Measurements from ENCODE around the gene ZNF385C. TPM values are rescaled to one million over a fixed set of nuclear protein-coding genes. Genes with fewer than 3 reads are reported as not detected.

Gene ZNF385C
- total RNA-seq, 1 experiment from 2014 or later, result 0.26 TPM

DNA sequence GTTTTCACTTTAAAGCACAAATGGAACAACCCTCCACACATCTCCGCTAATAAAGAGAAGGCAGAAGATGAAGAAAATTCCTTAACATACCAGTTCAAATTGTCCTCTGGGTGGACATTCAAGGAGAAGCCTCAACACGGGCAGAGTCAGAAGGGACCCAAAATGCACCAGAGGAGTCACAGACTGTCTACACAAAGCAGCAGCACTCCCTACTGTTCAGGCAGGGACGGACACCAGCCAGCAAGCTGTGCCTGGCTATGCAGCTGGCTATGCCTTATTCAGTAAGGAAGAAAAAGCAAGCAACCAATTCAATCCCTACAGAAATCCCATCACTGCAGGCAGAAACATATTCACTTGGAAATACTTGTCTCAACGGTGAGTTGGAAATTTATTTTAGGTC is 89.1 kb downstream of the ZNF385C start:
- no peaks in the 10 kb centered on the region for H3K9me3 Mint-ChIP-seq (ENCODE audit: unreplicated experiment)
- H3K4me3 Mint-ChIP-seq (ENCODE audit: unreplicated experiment), result no peak overlapping the region
- peaks cover 28% of the 10 kb centered on the region for H3K4me1 Mint-ChIP-seq (ENCODE audit: insufficient read depth, unreplicated experiment)
- intact Hi-C loops (cut with micrococcal nuclease), result no loop called here
- no peaks in the 10 kb centered on the region for H3K27me3 Mint-ChIP-seq (ENCODE audit: insufficient read depth, unreplicated experiment)
- peaks cover 23% of the 10 kb centered on the region for H3K36me3 Mint-ChIP-seq (ENCODE audit: insufficient read depth, unreplicated experiment)
- ChIA-PET CTCF (interaction anchor here (0.8 kb wide), 1 partner anchor 37 kb away, joined by 4 read pairs; no protein-coding TSS in a partner anchor), POLR2A (interaction anchor here (0.7 to 1.5 kb wide), 4 partner anchors 9 to 49 kb away, joined by 3 to 14 read pairs (median 4); partner anchors contain the start of genes DNAJC7 and NKIRAS2)
- BruUV-seq (replicated peaks), result no TSS peak
- no peak for DNase-seq (ENCODE audit: unreplicated experiment)
- TF ChIP-seq, protein P1, sequence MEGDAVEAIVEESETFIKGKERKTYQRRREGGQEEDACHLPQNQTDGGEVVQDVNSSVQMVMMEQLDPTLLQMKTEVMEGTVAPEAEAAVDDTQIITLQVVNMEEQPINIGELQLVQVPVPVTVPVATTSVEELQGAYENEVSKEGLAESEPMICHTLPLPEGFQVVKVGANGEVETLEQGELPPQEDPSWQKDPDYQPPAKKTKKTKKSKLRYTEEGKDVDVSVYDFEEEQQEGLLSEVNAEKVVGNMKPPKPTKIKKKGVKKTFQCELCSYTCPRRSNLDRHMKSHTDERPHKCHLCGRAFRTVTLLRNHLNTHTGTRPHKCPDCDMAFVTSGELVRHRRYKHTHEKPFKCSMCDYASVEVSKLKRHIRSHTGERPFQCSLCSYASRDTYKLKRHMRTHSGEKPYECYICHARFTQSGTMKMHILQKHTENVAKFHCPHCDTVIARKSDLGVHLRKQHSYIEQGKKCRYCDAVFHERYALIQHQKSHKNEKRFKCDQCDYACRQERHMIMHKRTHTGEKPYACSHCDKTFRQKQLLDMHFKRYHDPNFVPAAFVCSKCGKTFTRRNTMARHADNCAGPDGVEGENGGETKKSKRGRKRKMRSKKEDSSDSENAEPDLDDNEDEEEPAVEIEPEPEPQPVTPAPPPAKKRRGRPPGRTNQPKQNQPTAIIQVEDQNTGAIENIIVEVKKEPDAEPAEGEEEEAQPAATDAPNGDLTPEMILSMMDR (IDR thresholded peaks at IDR 0.05; ENCODE audit: unreplicated experiment), result no peak
- H3K27ac Mint-ChIP-seq (ENCODE audit: low read depth, unreplicated experiment), result peak overlapping the region; percentile 64

DNA sequence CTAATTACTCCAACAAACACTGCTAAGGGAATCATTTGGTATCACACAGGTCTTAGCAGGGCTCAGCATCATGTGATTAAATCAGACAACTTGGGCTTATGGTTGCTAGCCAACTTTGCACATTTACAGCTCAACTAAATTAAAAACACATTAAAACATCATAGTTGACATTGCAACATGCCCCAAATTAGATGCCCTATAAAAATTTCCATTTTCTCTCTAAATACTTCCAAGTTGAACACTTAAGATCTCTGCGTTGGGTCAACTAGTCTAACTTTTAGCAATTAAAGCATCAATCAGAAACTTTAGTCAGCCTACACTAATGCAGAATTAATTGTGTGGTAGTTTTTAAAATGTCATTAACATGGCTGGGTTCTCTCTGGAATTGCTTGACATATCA is 93.1 kb downstream of the ZNF385C start:
- no peak overlapping the region for H3K4me3 Mint-ChIP-seq (ENCODE audit: unreplicated experiment)
- DNase-seq (ENCODE audit: unreplicated experiment), result no peak
- ChIA-PET POLR2A (interaction anchor here (0.6 to 4.4 kb wide), 3 partner anchors 8 to 37 kb away, joined by 3 to 32 read pairs (median 7); partner anchors contain the start of gene DNAJC7), CTCF (no interaction called here)
- H3K27me3 Mint-ChIP-seq (ENCODE audit: insufficient read depth, unreplicated experiment), result no peaks in the 10 kb centered on the region
- intact Hi-C loops (cut with micrococcal nuclease), result no loop called here
- no peaks in the 10 kb centered on the region for H3K9me3 Mint-ChIP-seq (ENCODE audit: unreplicated experiment)
- no TSS peak for BruUV-seq (replicated peaks)
- TF ChIP-seq, protein P1 (IDR thresholded peaks at IDR 0.05; ENCODE audit: unreplicated experiment), result no peak
- H3K36me3 Mint-ChIP-seq (ENCODE audit: insufficient read depth, unreplicated experiment), result peaks cover 52% of the 10 kb centered on the region
- no peak overlapping the region for H3K27ac Mint-ChIP-seq (ENCODE audit: low read depth, unreplicated experiment)
- H3K4me1 Mint-ChIP-seq (ENCODE audit: insufficient read depth, unreplicated experiment), result peaks cover 17% of the 10 kb centered on the region

DNA sequence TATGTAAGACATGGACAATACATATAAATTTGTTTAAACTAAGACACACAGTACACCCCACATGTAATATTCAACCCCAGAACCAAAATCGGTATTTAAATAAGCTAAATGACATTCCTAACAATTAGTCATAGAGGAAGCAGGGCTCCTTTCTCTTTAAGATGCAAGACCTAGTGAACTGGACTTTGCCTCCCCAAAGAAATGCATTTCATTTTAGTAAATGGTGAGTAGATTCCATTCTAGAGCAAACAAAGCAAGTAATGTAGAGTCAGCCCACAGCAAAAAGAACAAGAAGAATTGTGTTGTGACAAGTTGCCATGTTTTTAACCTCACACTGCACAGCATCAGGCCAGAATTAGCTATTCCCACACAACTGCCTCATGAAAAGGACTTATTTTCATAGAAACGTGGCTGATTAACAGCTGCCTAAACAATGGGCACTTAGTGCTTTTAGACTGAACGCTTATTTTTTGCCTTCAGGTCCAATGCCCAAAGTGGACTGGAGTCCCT is 95.4 kb downstream of the ZNF385C start:
- peaks cover 75% of the 10 kb centered on the region for H3K36me3 Mint-ChIP-seq (ENCODE audit: insufficient read depth, unreplicated experiment)
- intact Hi-C loops (cut with micrococcal nuclease), result no loop called here
- POLR2A ChIA-PET, result interaction anchor here (0.9 to 4.4 kb wide), 3 partner anchors 14 to 36 kb away, joined by 3 to 32 read pairs (median 4); partner anchors contain the start of genes CNP and DNAJC7

DNA sequence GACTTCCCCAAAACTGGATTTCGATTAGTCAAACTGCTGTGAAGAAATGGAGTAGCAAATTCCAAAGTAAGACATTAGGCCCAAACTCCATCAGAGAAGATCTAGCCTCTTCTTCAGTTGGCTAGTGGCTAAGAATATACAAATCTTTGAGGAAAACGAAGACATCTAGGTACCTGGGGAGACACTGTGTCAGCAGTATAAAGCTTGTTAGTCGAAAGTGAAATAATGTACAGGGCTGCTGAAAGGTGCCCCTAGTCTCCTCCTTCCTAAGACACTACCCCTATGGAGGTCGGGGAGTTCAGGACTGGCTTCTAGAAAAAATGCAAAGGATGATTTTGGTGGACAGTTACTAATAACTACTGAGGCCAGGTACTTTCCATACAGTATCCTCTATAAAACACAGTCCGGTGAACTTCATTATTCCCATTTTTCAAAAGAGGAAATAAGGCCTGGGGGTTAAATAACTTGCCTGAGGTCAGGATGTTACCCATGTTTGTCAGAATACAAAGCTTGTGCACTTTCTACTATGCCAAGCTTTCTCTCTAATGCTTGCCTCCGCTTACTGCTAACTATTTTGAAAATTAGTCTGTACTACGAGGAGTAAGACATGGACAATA is 96.0 kb downstream of the ZNF385C start:
- H3K27ac Mint-ChIP-seq (ENCODE audit: low read depth, unreplicated experiment), result no peak overlapping the region
- TF ChIP-seq, protein P1 (IDR thresholded peaks at IDR 0.05; ENCODE audit: unreplicated experiment), result no peak
- no TSS peak for BruUV-seq (replicated peaks)
- no peaks in the 10 kb centered on the region for H3K9me3 Mint-ChIP-seq (ENCODE audit: unreplicated experiment)
- H3K36me3 Mint-ChIP-seq (ENCODE audit: insufficient read depth, unreplicated experiment), result peaks cover 78% of the 10 kb centered on the region
- intact Hi-C loops (cut with micrococcal nuclease), result no loop called here
- peaks cover 17% of the 10 kb centered on the region for H3K4me1 Mint-ChIP-seq (ENCODE audit: insufficient read depth, unreplicated experiment)
- H3K4me3 Mint-ChIP-seq (ENCODE audit: unreplicated experiment), result no peak overlapping the region
- H3K27me3 Mint-ChIP-seq (ENCODE audit: insufficient read depth, unreplicated experiment), result no peaks in the 10 kb centered on the region
- ChIA-PET CTCF (interaction anchor here (0.6 to 2.1 kb wide), 4 partner anchors 14 to 342 kb away, joined by 3 to 7 read pairs (median 3); partner anchors contain the start of gene NKIRAS2), POLR2A (interaction anchor here (0.9 to 4.4 kb wide), 5 partner anchors 14 to 313 kb away, joined by 3 to 32 read pairs (median 3); partner anchors contain the start of gene DNAJC7)
- no peak for DNase-seq (ENCODE audit: unreplicated experiment)

More for the DNA sequence above, 95.4 kb downstream of the ZNF385C start:
- H3K4me3 Mint-ChIP-seq (ENCODE audit: unreplicated experiment), result no peak overlapping the region
- no peak overlapping the region for H3K27ac Mint-ChIP-seq (ENCODE audit: low read depth, unreplicated experiment)
- no peak for DNase-seq (ENCODE audit: unreplicated experiment)
- TF ChIP-seq, protein P1 (IDR thresholded peaks at IDR 0.05; ENCODE audit: unreplicated experiment), result no peak
- no peaks in the 10 kb centered on the region for H3K9me3 Mint-ChIP-seq (ENCODE audit: unreplicated experiment)
- peaks cover 17% of the 10 kb centered on the region for H3K4me1 Mint-ChIP-seq (ENCODE audit: insufficient read depth, unreplicated experiment)
- H3K27me3 Mint-ChIP-seq (ENCODE audit: insufficient read depth, unreplicated experiment), result no peaks in the 10 kb centered on the region
- CTCF ChIA-PET, result interaction anchor here (0.6 to 2.1 kb wide), 3 partner anchors 17 to 114 kb away, joined by 3 to 7 read pairs (median 3); partner anchors contain the start of gene NKIRAS2
- BruUV-seq (replicated peaks), result no TSS peak

Measured in MCF 10A (cell line).